Mucosa of descending colon (tissue), 3 donors: ENCODE measurements around the gene SSC5D. TPM values are rescaled to one million over a fixed set of nuclear protein-coding genes. Genes with fewer than 3 reads are reported as not detected.
A peak's percentile ranks its signal among the peaks of the same experiment; 100 is the strongest.

ENCODE experiments used
- ATAC-seq: fragments of 200-7000 bp; cut with Tn5 transposase; one replicate; pipeline ENCODE4 v1.9.1; 2020; ENCODE audit warnings: mild to moderate bottlenecking, moderate library complexity
- DNase-seq, 3 donors: peaks; one replicate each; pipeline ENCODE4 v3.0.0-alpha.2; 2020
- H3K36me3 ChIP-seq: fragments of 200-600 bp; one replicate; pipeline ENCODE4 v1.8.0; 2021; ENCODE audit warnings: low read depth, mild to moderate bottlenecking
- H3K4me1 ChIP-seq: fragments of 200-600 bp; one replicate; pipeline ENCODE4 v1.8.0; 2021; ENCODE audit warnings: low read depth, mild to moderate bottlenecking
- H3K4me3 ChIP-seq: fragments of 200-600 bp; one replicate; pipeline ENCODE4 v1.8.0; 2021; ENCODE audit warnings: mild to moderate bottlenecking
- H3K9me3 ChIP-seq: fragments of 200-600 bp; one replicate; pipeline ENCODE4 v1.8.0; 2021; ENCODE audit warnings: mild to moderate bottlenecking
- intact Hi-C, 2 donors: fragments of 100-400 bp; cut with DNase I in 1 of 2; cut with micrococcal nuclease in 1 of 2; formaldehyde crosslinking; loops; one replicate each; pipeline versions ENCODE4 v1.11.0 to v1.11.1; 2022; cut with DNase I, micrococcal nuclease
- total RNA-seq, 3 donors: library from RNA; stranded (reverse); fragmentation: NEBNext Ultra II Directional in 2 of 3; extraction: Animal tissue kit (Norgen Biotek cat#: 25700) in 2 of 3; gene quantifications; one replicate each; pipeline versions ENCODE4 v1.2.1 to v1.2.4, GENCODE V29; 2021 to 2023
- TF ChIP-seq, protein P1 (sequence below): fragments of 200-600 bp; IDR thresholded peaks from one replicate; pipeline ENCODE4 v1.8.0; 2022; ENCODE audit warnings: antibody characterized with exemption, mild to moderate bottlenecking
- donor health status: DM: no; HTN: no; CAD: no; lungs with moderate emphysema.
- donor health status: DM: no; HTN: no; CAD: no.
- donor health status: DM: no; HTN: yes; CAD: no.

Gene SSC5D
- total RNA-seq, 3 donors from 2014 or later: 2.6 to 35.0 (median 4.0) TPM

DNA sequence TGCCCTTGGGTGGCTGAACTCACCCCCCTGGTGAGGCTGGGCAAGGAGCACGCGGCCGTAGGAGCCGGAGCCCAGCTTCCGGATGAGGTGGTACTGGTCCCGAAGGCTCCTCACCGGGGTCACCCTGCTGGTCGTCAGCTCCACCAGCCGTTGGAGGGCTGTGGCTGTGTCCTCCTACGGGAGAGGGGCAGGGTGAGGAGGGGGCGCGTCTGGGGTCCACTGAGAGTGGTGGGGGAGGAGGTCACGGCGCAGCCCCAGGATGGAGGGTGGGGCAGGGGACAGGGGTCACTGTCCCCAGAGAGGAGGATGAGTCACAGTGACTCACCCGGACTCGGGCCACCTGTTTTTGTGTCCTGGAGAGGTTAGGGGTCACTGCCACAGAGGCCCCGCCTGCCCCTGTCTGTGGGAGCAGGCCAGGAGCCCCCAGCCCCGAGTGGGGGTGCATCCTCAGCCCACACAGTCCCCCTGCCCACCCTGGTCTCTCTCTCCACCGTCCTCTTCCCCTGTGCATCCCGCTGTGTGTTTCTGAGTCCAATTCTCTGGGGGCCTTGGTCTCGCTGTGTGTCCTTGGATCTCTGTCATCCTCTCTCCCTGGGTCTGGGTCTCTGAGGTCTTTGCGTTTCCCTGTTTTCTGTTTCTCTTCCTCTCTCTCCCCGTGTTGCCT, 56.7 kb downstream of the SSC5D start:
- DNase-seq: peak in 1 of 3 donors; percentile 36
- Histone ChIP-seq H3K9me3 (no peaks in the 10 kb centered on the region), H3K4me1 (peaks cover 2% of the 10 kb centered on the region), H3K4me3 (no peak overlapping the region), H3K36me3 (no peaks in the 10 kb centered on the region)
- ATAC-seq: peak; percentile 46
- TF ChIP-seq, protein P1, sequence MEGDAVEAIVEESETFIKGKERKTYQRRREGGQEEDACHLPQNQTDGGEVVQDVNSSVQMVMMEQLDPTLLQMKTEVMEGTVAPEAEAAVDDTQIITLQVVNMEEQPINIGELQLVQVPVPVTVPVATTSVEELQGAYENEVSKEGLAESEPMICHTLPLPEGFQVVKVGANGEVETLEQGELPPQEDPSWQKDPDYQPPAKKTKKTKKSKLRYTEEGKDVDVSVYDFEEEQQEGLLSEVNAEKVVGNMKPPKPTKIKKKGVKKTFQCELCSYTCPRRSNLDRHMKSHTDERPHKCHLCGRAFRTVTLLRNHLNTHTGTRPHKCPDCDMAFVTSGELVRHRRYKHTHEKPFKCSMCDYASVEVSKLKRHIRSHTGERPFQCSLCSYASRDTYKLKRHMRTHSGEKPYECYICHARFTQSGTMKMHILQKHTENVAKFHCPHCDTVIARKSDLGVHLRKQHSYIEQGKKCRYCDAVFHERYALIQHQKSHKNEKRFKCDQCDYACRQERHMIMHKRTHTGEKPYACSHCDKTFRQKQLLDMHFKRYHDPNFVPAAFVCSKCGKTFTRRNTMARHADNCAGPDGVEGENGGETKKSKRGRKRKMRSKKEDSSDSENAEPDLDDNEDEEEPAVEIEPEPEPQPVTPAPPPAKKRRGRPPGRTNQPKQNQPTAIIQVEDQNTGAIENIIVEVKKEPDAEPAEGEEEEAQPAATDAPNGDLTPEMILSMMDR: no peak
- intact Hi-C loops: no loop called here

DNA sequence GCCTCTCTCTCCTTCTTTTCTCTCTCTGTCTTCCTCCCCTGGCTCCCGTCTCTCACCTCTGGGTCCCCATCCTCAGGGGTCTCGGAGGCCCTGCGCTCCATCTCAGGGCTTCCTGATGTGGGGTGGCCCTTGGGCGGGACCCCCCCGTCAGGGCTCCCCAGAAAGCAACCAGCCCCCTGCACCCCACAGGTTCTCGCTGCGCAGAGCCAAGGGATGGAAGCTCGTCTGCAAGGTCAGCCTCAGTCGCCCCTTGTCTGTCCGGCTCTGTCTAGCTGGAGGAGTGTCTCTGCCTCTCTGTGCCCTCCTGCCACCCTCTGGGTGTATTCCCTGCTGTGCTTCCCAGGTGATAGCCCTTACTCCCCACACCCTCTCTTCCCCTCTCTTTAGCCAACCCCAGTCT, 57.2 kb downstream of the SSC5D start, which contains the start of gene SBK3:
Gene SBK3 (minus strand): TSS at position 101 of the 400 bp plus-strand sequence. CDS start 0 bp downstream, at position 101.
- Histone ChIP-seq H3K4me3 (no peak within 1 kb of the TSS), H3K4me1 (peaks cover 2% of the 10 kb centered on the region), H3K36me3 (no peaks in the 10 kb centered on the region), H3K9me3 (no peaks in the 10 kb centered on the region)
- intact Hi-C loops: no loop called here
- DNase-seq (no peak), ATAC-seq (no peak)
- TF ChIP-seq, protein P1: no peak

GRCh38 chr19:55546011-55546410, 57.8 kb downstream of the SSC5D start:
- Histone ChIP-seq H3K36me3 (no peaks in the 10 kb centered on the region), H3K9me3 (no peaks in the 10 kb centered on the region), H3K4me1 (peaks cover 2% of the 10 kb centered on the region), H3K4me3 (no peak overlapping the region)
- intact Hi-C loops: no loop called here
- DNase-seq (no peak), ATAC-seq (no peak)
- TF ChIP-seq, protein P1: no peak

GRCh38 chr19:55546822-55547614, 58.8 kb downstream of the SSC5D start:
- no peaks in the 10 kb centered on the region for H3K9me3 ChIP-seq
- no peak overlapping the region for H3K4me3 ChIP-seq
- peak; percentile 16 for ATAC-seq
- intact Hi-C loops: no loop called here
- H3K4me1 ChIP-seq: peaks cover 2% of the 10 kb centered on the region
- H3K36me3 ChIP-seq: no peaks in the 10 kb centered on the region
- DNase-seq: peak in 2 of 3 donors; percentile 49 to 51
- TF ChIP-seq, protein P1: no peak

DNA sequence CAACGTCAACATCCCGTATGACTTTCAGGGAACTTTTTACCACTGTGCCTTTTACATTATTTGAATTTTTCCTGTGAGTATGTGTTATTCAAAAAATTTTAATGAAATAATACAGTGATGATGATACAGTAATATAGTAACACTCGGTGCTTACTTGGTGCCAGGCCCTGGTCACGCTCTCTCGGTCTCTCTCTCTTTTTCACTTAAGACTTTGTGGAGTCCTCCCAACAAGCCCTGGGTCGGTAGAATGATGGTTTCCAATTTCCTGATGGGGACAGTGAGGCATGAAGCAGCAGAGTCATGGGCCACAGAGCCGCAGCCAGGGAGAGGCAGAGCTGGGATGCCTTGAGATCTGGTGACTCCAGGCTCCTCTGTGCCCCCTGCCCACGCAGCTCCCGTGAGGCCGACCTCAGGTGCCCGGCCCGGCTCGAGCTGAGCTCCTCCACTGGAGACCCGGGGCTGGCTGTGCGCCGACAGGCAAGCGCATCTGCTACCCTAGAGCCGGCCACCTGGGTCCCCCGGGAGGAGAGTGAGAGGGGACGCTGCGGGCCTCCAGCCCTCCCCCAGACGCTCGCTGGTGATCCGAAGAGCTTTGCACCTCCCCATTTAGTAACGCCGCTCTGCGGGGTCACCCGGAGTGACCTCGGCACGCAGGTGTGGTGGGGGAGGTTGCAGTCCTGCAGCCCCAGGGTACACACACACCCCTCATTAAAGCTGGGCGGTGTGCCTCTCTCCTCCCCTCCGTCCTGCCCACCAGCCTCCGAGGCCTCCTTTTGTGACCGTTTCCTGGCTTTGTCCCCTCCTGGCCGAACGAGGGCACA, 61.5 kb downstream of the SSC5D start:
- peak in 2 of 3 donors; percentile 27 to 50 for DNase-seq
- Histone ChIP-seq H3K4me3 (no peak overlapping the region), H3K36me3 (no peaks in the 10 kb centered on the region), H3K4me1 (peaks cover 2% of the 10 kb centered on the region), H3K9me3 (no peaks in the 10 kb centered on the region)
- ATAC-seq: peak; percentile 77
- TF ChIP-seq, protein P1: no peak
- intact Hi-C loops: no loop called here
